ENCODE results near the gene RUNX1.

GRCh38 chr21:34783815-34784214 is 265.3 kb downstream of the RUNX1 start:
- no peak for TF ChIP-seq PATZ1 (CRISPR knock-in tag; IDR thresholded peaks at IDR 0.05; ENCODE audit: borderline replicate concordance)
- TF ChIP-seq ZFP30 (CRISPR knock-in tag; IDR thresholded peaks at IDR 0.05): no peak
- no peak for TF ChIP-seq RARB (CRISPR knock-in tag; IDR thresholded peaks at IDR 0.05)
- no peak for TF ChIP-seq ESRRG (CRISPR knock-in tag; IDR thresholded peaks at IDR 0.05)
- TF ChIP-seq BACH2 (CRISPR knock-in tag; IDR thresholded peaks at IDR 0.05; ENCODE audit: borderline replicate concordance): no peak
- no peak for TF ChIP-seq ZNF565 (CRISPR knock-in tag; conservative IDR thresholded peaks at IDR 0.05; ENCODE audit: low read depth)
- TF ChIP-seq ZNF8 (CRISPR knock-in tag; IDR thresholded peaks at IDR 0.05): no peak
- TF ChIP-seq PPARA (CRISPR knock-in tag; IDR thresholded peaks at IDR 0.05; ENCODE audit: borderline replicate concordance): no peak
- no peak for TF ChIP-seq ZFP3 (CRISPR knock-in tag; IDR thresholded peaks at IDR 0.05)
- no peak for TF ChIP-seq TSHZ2 (CRISPR knock-in tag; IDR thresholded peaks at IDR 0.05)
- no peak for TF ChIP-seq CSRNP3 (CRISPR knock-in tag; IDR thresholded peaks at IDR 0.05)
- TF ChIP-seq ARNTL (CRISPR knock-in tag; IDR thresholded peaks at IDR 0.05; ENCODE audit: borderline replicate concordance, low read depth): no peak
- TF ChIP-seq ISL1 (CRISPR knock-in tag; IDR thresholded peaks at IDR 0.05): no peak
- TF ChIP-seq ZC3H10 (CRISPR knock-in tag; IDR thresholded peaks at IDR 0.05): no peak

All from SK-N-SH treated with all-trans-retinoic acid at 6 μM for 48 hours (cell line).